PC-3 (cell line): ENCODE results near the gene LRFN4. TPM values are rescaled to one million over a fixed set of nuclear protein-coding genes. Genes with fewer than 3 reads are reported as not detected.

ENCODE experiments used
- ATAC-seq: fragments of 200-7000 bp; cut with Tn5 transposase; 2 replicates; pipeline ENCODE4 v1.9.1; 2020; ENCODE audit warnings: mild to moderate bottlenecking, moderate library complexity
- BruUV-seq: library from RNA; stranded (reverse); fragments of 400-500 nt; replicated peaks from 2 replicates; lab custom pipeline; 2021; lab: Mats Ljungman, UMichigan
- CTCF ChIA-PET: fragments of 300-600 bp; sonication (Branson Sonifier 250); formaldehyde crosslinking; loops from one replicate; lab custom pipeline; 2022; ENCODE audit warnings: antibody characterized with exemption; lab: Charles Lee
- POLR2A ChIA-PET: fragments of 300-600 bp; sonication (Branson Sonifier 250); formaldehyde crosslinking; loops from one replicate; lab custom pipeline; 2022; ENCODE audit warnings: antibody characterized with exemption; ENCODE audit not compliant: unreplicated experiment; lab: Charles Lee
- DNase-seq: peaks from one replicate; pipeline ENCODE4 v3.0.0-alpha.2; 2015
- H2AFZ ChIP-seq: fragments of 300-600 bp; sonication (generic); 2 replicates; pipeline ENCODE4 v1.6.0; 2016; ENCODE audit warnings: antibody characterized with exemption, low read length
- H3F3A ChIP-seq: fragments of 300-600 bp; sonication (generic); one replicate; pipeline ENCODE4 v1.6.0; 2017; ENCODE audit warnings: antibody characterized with exemption, low read length, control low read depth, mild to moderate bottlenecking; ENCODE audit not compliant: unreplicated experiment
- H3K27ac ChIP-seq: fragments of 300-600 bp; sonication (generic); 2 replicates; pipeline ENCODE4 v1.5.1; 2016; ENCODE audit warnings: mild to moderate bottlenecking, low read length
- H3K27me3 ChIP-seq: fragments of 300-600 bp; sonication (generic); 2 replicates; pipeline ENCODE4 v1.6.1; 2016; ENCODE audit warnings: low read length, mixed read lengths
- H3K36me3 ChIP-seq: fragments of 300-600 bp; sonication (generic); 2 replicates; pipeline ENCODE4 v1.6.1; 2016; ENCODE audit warnings: low read depth, mixed run types, low read length, mixed read lengths
- H3K4me1 ChIP-seq: fragments of 300-600 bp; sonication (generic); 2 replicates; pipeline ENCODE4 v1.5.1; 2016; ENCODE audit warnings: low read length; ENCODE audit not compliant: insufficient read depth
- H3K4me2 ChIP-seq: fragments of 300-600 bp; sonication (generic); 2 replicates; pipeline ENCODE4 v1.6.0; 2016; ENCODE audit warnings: low read length
- H3K4me3 ChIP-seq: fragments of 300-600 bp; sonication (generic); 2 replicates; pipeline ENCODE4 v1.5.1; 2016; ENCODE audit warnings: mild to moderate bottlenecking, low read length, mixed read lengths
- H3K79me2 ChIP-seq: fragments of 300-600 bp; sonication (generic); 2 replicates; pipeline ENCODE4 v1.6.1; 2017; ENCODE audit warnings: low read length, mixed read lengths
- H3K9ac ChIP-seq: fragments of 300-600 bp; sonication (generic); 2 replicates; pipeline ENCODE4 v1.6.0; 2016; ENCODE audit warnings: mild to moderate bottlenecking, low read length
- H3K9me2 ChIP-seq: fragments of 300-600 bp; sonication (generic); replicated peaks from 2 replicates; pipeline ENCODE4 v1.6.1; 2016; ENCODE audit warnings: mixed run types, low read length, mixed read lengths
- H3K9me3 ChIP-seq: fragments of 300-600 bp; sonication (generic); 2 replicates; pipeline ENCODE4 v1.6.1; 2016; ENCODE audit warnings: low read length, mixed read lengths
- H4K20me1 ChIP-seq: fragments of 300-600 bp; sonication (generic); 2 replicates; pipeline ENCODE4 v1.6.1; 2016; ENCODE audit warnings: low read length, mixed read lengths
- EZH2 ChIP-seq: fragments of 300-600 bp; sonication (generic); IDR thresholded peaks from one replicate; pipeline ENCODE4 v1.6.1; 2017; ENCODE audit warnings: antibody characterized with exemption, mild to moderate bottlenecking, low read length; ENCODE audit not compliant: unreplicated experiment
- EZH2phosphoT487 ChIP-seq: fragments of 300-600 bp; sonication (generic); IDR thresholded peaks from 2 replicates; pipeline ENCODE4 v1.6.1; 2018; ENCODE audit warnings: mild to moderate bottlenecking, antibody characterized with exemption, low read length, borderline replicate concordance
- intact Hi-C: fragments of 100-400 bp; cut with micrococcal nuclease; formaldehyde crosslinking; loops from 2 replicates; pipeline ENCODE4 v1.9.0; 2023
- total RNA-seq: library from RNA; depleted of rRNA; stranded (reverse); fragments of >200 nt; gene quantifications from 2 replicates; pipeline ENCODE4 v1.2.3, GENCODE V29; 2014
- TF ChIP-seq, protein P1 (sequence below): fragments of 300-600 bp; sonication (generic); conservative IDR thresholded peaks from 2 replicates; pipeline ENCODE4 v1.5.1; 2017; ENCODE audit warnings: antibody characterized with exemption, low read depth, mild to moderate bottlenecking, low read length

Gene LRFN4
- total RNA-seq, 1 experiment from 2014 or later, result 64.4 TPM

DNA sequence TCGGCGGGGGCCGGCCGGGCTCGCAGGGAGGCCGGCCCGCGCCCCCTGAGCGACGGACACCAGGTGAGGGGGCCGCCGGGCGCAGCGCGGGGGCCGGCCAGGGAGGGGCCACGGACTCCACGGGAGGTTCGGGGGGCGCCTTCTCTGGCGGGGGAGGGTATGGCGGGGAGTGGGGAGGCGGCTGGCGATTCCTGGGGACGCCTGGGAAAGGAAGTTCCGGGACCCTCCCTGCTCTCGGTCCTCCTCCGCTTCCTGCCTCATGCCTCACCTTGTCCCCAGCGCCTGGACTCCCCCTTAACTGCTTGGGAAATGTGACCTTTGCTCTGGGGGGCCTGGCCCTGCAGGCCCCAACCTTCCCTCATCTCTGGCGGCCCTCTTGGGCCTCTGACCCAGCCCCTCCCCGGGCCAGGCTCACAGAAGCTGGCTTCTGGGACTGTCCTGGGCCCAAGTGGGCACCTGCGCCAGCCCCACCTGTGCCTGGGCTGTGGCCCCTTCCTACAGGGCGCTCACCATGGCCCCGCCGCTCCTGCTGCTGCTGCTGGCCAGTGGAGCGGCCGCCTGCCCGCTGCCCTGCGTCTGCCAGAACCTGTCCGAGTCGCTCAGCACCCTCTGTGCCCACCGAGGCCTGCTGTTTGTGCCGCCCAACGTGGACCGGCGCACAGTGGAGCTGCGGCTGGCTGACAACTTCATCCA lies 516 bp downstream of the LRFN4 start:
- peaks cover 27% of the 10 kb centered on the region for H3K79me2 ChIP-seq
- H3K27ac ChIP-seq, result no peak overlapping the region
- H3K9ac ChIP-seq, result peak overlapping the region; percentile 84
- no peak for DNase-seq
- no peaks in the 10 kb centered on the region; the same call in 1 of the 2 replicates for H3K36me3 ChIP-seq
- CTCF ChIA-PET, result no interaction called here
- H3K4me3 ChIP-seq, result peak overlapping the region; percentile 95
- H3K9me3 ChIP-seq, result no peaks in the 10 kb centered on the region
- no TSS peak for BruUV-seq
- POLR2A ChIA-PET, result no interaction called here
- intact Hi-C loops, result no loop called here
- H3F3A ChIP-seq, result no peaks in the 10 kb centered on the region
- TF ChIP-seq, protein P1, sequence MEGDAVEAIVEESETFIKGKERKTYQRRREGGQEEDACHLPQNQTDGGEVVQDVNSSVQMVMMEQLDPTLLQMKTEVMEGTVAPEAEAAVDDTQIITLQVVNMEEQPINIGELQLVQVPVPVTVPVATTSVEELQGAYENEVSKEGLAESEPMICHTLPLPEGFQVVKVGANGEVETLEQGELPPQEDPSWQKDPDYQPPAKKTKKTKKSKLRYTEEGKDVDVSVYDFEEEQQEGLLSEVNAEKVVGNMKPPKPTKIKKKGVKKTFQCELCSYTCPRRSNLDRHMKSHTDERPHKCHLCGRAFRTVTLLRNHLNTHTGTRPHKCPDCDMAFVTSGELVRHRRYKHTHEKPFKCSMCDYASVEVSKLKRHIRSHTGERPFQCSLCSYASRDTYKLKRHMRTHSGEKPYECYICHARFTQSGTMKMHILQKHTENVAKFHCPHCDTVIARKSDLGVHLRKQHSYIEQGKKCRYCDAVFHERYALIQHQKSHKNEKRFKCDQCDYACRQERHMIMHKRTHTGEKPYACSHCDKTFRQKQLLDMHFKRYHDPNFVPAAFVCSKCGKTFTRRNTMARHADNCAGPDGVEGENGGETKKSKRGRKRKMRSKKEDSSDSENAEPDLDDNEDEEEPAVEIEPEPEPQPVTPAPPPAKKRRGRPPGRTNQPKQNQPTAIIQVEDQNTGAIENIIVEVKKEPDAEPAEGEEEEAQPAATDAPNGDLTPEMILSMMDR, result no peak
- TF ChIP-seq EZH2 (no peak), EZH2phosphoT487 (no peak)
- H4K20me1 ChIP-seq, result no peaks in the 10 kb centered on the region
- H3K4me2 ChIP-seq, result peak overlapping the region; percentile 93
- ATAC-seq, result peak; percentile 12
- peaks cover 17% of the 10 kb centered on the region for H3K4me1 ChIP-seq
- H2AFZ ChIP-seq, result peak overlapping the region; percentile 25; the same call in 1 of the 2 replicates
- no peaks in the 10 kb centered on the region for H3K27me3 ChIP-seq
- H3K9me2 ChIP-seq, result no peaks in the 10 kb centered on the region

DNA sequence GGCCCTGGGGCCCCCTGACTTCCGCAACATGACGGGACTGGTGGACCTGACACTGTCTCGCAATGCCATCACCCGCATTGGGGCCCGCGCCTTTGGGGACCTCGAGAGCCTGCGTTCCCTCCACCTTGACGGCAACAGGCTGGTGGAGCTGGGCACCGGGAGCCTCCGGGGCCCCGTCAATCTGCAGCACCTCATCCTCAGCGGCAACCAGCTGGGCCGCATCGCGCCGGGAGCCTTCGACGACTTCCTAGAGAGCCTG lies 992 bp downstream of the LRFN4 start:
- no peaks in the 10 kb centered on the region for H4K20me1 ChIP-seq
- no TSS peak for BruUV-seq
- H3K27me3 ChIP-seq, result no peaks in the 10 kb centered on the region
- no peak overlapping the region for H2AFZ ChIP-seq
- peak overlapping the region; percentile 84; the same call in 1 of the 2 replicates for H3K9ac ChIP-seq
- H3K4me1 ChIP-seq, result peaks cover 17% of the 10 kb centered on the region
- H3K4me3 ChIP-seq, result peak overlapping the region; percentile 95
- H3K79me2 ChIP-seq, result peaks cover 27% of the 10 kb centered on the region
- TF ChIP-seq, protein P1, result no peak
- TF ChIP-seq EZH2phosphoT487 (no peak), EZH2 (no peak)
- CTCF ChIA-PET, result no interaction called here
- peak overlapping the region; percentile 93 for H3K4me2 ChIP-seq
- H3K36me3 ChIP-seq, result no peaks in the 10 kb centered on the region; the same call in 1 of the 2 replicates
- no peaks in the 10 kb centered on the region for H3F3A ChIP-seq
- POLR2A ChIA-PET, result no interaction called here
- ATAC-seq, result no peak
- H3K9me3 ChIP-seq, result no peaks in the 10 kb centered on the region
- intact Hi-C loops, result no loop called here
- no peaks in the 10 kb centered on the region for H3K9me2 ChIP-seq
- DNase-seq, result no peak
- no peak overlapping the region for H3K27ac ChIP-seq

DNA sequence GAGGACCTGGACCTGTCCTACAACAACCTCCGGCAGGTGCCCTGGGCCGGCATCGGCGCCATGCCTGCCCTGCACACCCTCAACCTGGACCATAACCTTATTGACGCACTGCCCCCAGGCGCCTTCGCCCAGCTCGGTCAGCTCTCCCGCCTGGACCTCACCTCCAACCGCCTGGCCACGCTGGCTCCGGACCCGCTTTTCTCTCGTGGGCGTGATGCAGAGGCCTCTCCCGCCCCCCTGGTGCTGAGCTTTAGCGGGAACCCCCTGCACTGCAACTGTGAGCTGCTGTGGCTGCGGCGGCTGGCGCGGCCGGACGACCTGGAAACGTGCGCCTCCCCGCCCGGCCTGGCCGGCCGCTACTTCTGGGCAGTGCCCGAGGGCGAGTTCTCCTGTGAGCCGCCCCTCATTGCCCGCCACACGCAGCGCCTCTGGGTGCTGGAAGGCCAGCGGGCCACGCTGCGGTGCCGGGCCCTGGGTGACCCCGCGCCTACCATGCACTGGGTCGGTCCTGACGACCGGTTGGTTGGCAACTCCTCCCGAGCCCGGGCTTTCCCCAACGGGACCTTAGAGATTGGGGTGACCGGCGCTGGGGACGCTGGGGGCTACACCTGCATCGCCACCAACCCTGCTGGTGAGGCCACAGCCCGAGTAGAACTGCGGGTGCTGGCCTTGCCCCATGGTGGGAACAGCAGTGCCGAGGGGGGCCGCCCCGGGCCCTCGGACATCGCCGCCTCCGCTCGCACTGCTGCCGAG lies 1.5 kb downstream of the LRFN4 start:
- intact Hi-C loops, result no loop called here
- Histone ChIP-seq H3K4me3 (peak overlapping the region; percentile 95), H3K27me3 (no peaks in the 10 kb centered on the region), H3K4me1 (peaks cover 17% of the 10 kb centered on the region), H3K79me2 (peaks cover 27% of the 10 kb centered on the region), H3K9me3 (no peaks in the 10 kb centered on the region), H3K9ac (no peak overlapping the region), H3K36me3 (no peaks in the 10 kb centered on the region; the same call in 1 of the 2 replicates), H3K4me2 (peak overlapping the region; percentile 93), H2AFZ (no peak overlapping the region), H3F3A (no peaks in the 10 kb centered on the region), H4K20me1 (no peaks in the 10 kb centered on the region), H3K27ac (no peak overlapping the region), H3K9me2 (no peaks in the 10 kb centered on the region)
- TF ChIP-seq, protein P1, result no peak
- TF ChIP-seq EZH2, result no peak
- no peak for TF ChIP-seq EZH2phosphoT487
- DNase-seq, result no peak
- ChIA-PET POLR2A (no interaction called here), CTCF (no interaction called here)
- no peak for ATAC-seq
- TSS peak; percentile 44 for BruUV-seq
